ENCODE measurements around the gene ST6GAL1.

ST6GAL1 gene

DNA sequence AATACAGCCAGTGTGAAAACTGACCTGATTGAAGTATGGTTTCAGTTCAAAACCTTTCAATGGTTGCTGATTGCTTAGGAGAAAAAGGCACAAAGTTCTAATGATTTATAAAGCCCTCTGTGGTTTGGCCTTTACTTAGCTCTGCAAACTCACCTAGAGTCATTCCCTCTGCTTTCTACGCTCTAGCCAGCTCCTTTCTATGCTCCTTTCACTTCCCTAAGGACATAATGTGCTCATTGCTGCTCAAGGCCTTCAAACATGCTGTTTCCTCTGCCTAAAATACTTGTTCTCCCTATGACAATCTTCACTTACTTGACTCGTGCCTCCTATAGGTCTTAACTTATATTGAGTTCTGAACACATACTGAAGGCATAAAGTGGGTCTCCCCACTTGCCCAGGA, 190.0 kb downstream of the ST6GAL1 start:
- TF ChIP-seq, protein P1, sequence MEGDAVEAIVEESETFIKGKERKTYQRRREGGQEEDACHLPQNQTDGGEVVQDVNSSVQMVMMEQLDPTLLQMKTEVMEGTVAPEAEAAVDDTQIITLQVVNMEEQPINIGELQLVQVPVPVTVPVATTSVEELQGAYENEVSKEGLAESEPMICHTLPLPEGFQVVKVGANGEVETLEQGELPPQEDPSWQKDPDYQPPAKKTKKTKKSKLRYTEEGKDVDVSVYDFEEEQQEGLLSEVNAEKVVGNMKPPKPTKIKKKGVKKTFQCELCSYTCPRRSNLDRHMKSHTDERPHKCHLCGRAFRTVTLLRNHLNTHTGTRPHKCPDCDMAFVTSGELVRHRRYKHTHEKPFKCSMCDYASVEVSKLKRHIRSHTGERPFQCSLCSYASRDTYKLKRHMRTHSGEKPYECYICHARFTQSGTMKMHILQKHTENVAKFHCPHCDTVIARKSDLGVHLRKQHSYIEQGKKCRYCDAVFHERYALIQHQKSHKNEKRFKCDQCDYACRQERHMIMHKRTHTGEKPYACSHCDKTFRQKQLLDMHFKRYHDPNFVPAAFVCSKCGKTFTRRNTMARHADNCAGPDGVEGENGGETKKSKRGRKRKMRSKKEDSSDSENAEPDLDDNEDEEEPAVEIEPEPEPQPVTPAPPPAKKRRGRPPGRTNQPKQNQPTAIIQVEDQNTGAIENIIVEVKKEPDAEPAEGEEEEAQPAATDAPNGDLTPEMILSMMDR (IDR thresholded peaks at IDR 0.05), result no peak

DNA sequence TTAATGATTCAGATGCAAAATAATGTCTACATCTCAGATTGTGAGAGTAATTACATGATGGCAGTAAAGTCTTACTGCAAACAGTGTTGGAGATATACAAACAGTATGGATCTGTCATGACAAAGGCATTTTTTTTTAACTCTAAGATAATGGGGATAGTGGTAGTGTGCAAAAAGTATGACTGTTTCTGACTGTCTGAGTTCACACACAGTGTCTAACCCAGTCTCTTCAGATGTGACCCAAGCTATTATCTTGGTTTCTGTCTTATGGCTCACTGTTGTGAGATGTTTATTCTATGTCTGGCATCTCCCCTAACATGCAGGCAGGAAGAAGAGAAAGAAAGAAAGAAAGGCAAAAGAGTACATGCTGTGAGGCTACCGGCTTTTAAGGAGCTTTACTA, 191.9 kb downstream of the ST6GAL1 start:
- TF ChIP-seq, protein P1 (IDR thresholded peaks at IDR 0.05), result no peak

DNA sequence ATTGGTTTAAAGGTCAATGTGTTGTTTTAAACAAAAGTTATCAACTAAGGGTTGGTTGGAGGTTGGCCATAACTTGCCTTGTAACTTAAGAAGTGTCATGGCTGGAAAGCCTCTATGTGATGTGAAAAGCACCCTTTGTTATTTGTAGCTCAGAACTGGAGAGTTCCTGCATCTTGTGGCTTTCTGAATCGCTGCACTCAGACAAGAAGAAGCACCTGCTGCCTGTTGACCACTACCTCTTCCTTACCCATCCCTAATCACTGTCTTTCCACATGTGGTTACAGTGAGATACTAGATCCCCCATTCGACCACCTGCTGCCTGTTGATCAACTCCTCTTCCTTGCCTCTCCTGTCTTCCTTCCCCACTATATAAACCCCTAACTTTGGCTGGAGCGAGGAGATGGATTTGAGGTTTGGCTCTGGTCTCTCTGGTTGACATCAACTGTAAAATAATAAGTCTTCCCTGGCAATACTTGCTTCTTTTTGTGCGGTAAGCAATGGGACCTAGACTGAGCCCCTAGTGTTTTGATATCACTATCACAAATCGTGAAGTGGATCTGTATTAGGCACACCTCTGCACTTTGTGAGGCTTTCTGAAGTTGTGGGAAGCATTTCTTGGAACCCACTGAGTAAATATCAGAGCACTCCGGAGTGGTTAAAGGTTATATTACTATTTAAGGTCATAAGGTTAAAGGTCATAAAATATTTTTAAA, 195.1 kb downstream of the ST6GAL1 start:
- TF ChIP-seq, protein P1 (IDR thresholded peaks at IDR 0.05), result no peak

Data from LNCAP (cell line).